Upper lobe of left lung (tissue), 4 donors: ENCODE data around the gene ATG10.

Experiments
- POLR2AphosphoS5 ChIP-seq, 2 donors: sonication (generic); formaldehyde crosslinking; IDR thresholded peaks; one replicate each; pipeline ENCODE4 v1.5.1; 2017; ENCODE audit warnings: antibody characterized with exemption in 2 of 2
- TF ChIP-seq, protein P1 (sequence below), 6 experiments: fragments of 450-650 bp in 4 of 6; fragments of 200-600 bp in 2 of 6; sonication (generic) in 2 of 6; IDR thresholded peaks; one replicate each; pipeline ENCODE4 v1.5.1; 2016 to 2019; ENCODE audit warnings: antibody characterized with exemption in 6 of 6

DNA sequence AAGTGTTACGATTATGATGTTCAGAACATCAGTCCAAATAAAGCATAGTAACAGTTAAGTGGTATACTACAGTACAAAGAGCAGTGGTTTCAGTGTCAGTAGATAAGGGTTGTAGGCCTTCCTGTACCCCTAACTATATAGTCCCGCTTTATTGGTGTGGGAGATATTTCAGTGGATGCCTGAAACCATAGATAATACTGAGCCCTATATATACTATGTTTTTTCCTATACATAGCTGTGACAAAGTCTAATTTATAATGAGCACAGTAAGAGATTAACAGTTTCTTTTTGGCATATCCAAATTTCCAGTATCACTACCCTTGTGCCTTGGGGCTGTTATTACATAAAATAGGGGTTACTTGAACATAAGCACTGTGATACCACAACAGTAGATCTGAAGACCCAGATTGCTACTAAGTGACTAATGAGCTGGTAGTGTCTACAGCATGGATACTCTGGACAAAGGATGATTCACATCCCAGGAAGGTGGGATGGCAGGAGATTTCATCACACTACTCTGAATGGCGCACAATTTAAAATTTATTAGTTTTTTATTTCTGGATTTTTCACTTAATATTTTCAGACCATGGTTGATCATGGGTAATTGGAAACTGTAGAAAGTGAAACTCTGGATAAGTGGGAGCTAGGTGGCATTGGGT, 187.1 kb downstream of the ATG10 start:
- TF ChIP-seq, protein P1, sequence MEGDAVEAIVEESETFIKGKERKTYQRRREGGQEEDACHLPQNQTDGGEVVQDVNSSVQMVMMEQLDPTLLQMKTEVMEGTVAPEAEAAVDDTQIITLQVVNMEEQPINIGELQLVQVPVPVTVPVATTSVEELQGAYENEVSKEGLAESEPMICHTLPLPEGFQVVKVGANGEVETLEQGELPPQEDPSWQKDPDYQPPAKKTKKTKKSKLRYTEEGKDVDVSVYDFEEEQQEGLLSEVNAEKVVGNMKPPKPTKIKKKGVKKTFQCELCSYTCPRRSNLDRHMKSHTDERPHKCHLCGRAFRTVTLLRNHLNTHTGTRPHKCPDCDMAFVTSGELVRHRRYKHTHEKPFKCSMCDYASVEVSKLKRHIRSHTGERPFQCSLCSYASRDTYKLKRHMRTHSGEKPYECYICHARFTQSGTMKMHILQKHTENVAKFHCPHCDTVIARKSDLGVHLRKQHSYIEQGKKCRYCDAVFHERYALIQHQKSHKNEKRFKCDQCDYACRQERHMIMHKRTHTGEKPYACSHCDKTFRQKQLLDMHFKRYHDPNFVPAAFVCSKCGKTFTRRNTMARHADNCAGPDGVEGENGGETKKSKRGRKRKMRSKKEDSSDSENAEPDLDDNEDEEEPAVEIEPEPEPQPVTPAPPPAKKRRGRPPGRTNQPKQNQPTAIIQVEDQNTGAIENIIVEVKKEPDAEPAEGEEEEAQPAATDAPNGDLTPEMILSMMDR (IDR thresholded peaks at IDR 0.05): no peak
- no peak for TF ChIP-seq POLR2AphosphoS5 (IDR thresholded peaks at IDR 0.05)
